NCI-H2107 treated with DMSO at 0.1 percent for 48 hours (cell line): ENCODE results near the gene TTC39C.
A peak's percentile ranks its signal among the peaks of the same experiment; 100 is the strongest.
"Not testable (repeated sequence)": the region's sequence is repeated elsewhere in the genome, so short reads cannot be mapped to it uniquely, and the experiment has no call there.

Source experiments
- DNase-seq: peaks from one replicate; lab custom pipeline; 2025; ENCODE audit not compliant: unreplicated experiment; lab: John Stamatoyannopoulos, UW

TTC39C gene

GRCh38 chr18:24016643-24017042, 2.1 kb downstream of the TTC39C start:
- DNase-seq = peak; percentile 43

- DNase-seq = no peak
Observed at GRCh38 chr18:24018299-24018886, 3.8 kb downstream of the TTC39C start.

- DNase-seq = no peak
Observed at GRCh38 chr18:24019641-24020331, 5.2 kb downstream of the TTC39C start.

GRCh38 chr18:24021505-24021904, 7.0 kb downstream of the TTC39C start:
- DNase-seq = no peak

GRCh38 chr18:24022161-24022560, 7.6 kb downstream of the TTC39C start:
- DNase-seq = no peak

- no peak for DNase-seq
Observed at GRCh38 chr18:24023185-24023814, 8.7 kb downstream of the TTC39C start.

- no peak for DNase-seq
Observed at GRCh38 chr18:24024425-24024824, 9.9 kb downstream of the TTC39C start.

GRCh38 chr18:24026457-24026856, 11.9 kb downstream of the TTC39C start:
- DNase-seq = no peak

- DNase-seq = no peak
Observed at GRCh38 chr18:24027156-24027827, 12.7 kb downstream of the TTC39C start.

- DNase-seq = not testable (repeated sequence)
Observed at GRCh38 chr18:24028946-24029345, 14.4 kb downstream of the TTC39C start.

GRCh38 chr18:24031318-24031717, 16.8 kb downstream of the TTC39C start:
- no peak for DNase-seq

- no peak for DNase-seq
Observed at GRCh38 chr18:24031916-24032315, 17.4 kb downstream of the TTC39C start.

- no peak for DNase-seq
Observed at GRCh38 chr18:24033641-24034412, 19.3 kb downstream of the TTC39C start.

GRCh38 chr18:24035316-24035715, 20.8 kb downstream of the TTC39C start:
- DNase-seq = no peak

GRCh38 chr18:24039671-24040070, 25.1 kb downstream of the TTC39C start:
- DNase-seq = no peak

GRCh38 chr18:24041691-24042090, 27.1 kb downstream of the TTC39C start:
- DNase-seq = no peak

GRCh38 chr18:24043403-24043802, 28.8 kb downstream of the TTC39C start:
- DNase-seq = no peak

- no peak for DNase-seq
Observed at GRCh38 chr18:24048261-24048660, 33.7 kb downstream of the TTC39C start.

- no peak for DNase-seq
Observed at GRCh38 chr18:24049142-24049541, 34.6 kb downstream of the TTC39C start.

- no peak for DNase-seq
Observed at GRCh38 chr18:24051031-24051947, 36.7 kb downstream of the TTC39C start.
